K562 treated with DMSO at 1 percent for 48 hours (cell line): ENCODE measurements around the gene NRM. TPM values are rescaled to one million over a fixed set of nuclear protein-coding genes. Genes with fewer than 3 reads are reported as not detected.

ENCODE experiments used
- total RNA-seq: library from RNA; unstranded; fragments of 300-600 nt; gene quantifications from 2 replicates; pipeline ENCODE4 v1.2.3, GENCODE V29; 2022; ENCODE audit warnings: low replicate concordance; ENCODE audit errors: extremely low read depth

Gene NRM, protein sequence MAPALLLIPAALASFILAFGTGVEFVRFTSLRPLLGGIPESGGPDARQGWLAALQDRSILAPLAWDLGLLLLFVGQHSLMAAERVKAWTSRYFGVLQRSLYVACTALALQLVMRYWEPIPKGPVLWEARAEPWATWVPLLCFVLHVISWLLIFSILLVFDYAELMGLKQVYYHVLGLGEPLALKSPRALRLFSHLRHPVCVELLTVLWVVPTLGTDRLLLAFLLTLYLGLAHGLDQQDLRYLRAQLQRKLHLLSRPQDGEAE
- not detected in 2 replicates for total RNA-seq

GRCh38 chr6:30690403-30691207 is at the start of gene NRM:
TSS of gene NRM (minus strand) at chr6:30690984. CDS start at chr6:30690974, 10 bp downstream.

DNA sequence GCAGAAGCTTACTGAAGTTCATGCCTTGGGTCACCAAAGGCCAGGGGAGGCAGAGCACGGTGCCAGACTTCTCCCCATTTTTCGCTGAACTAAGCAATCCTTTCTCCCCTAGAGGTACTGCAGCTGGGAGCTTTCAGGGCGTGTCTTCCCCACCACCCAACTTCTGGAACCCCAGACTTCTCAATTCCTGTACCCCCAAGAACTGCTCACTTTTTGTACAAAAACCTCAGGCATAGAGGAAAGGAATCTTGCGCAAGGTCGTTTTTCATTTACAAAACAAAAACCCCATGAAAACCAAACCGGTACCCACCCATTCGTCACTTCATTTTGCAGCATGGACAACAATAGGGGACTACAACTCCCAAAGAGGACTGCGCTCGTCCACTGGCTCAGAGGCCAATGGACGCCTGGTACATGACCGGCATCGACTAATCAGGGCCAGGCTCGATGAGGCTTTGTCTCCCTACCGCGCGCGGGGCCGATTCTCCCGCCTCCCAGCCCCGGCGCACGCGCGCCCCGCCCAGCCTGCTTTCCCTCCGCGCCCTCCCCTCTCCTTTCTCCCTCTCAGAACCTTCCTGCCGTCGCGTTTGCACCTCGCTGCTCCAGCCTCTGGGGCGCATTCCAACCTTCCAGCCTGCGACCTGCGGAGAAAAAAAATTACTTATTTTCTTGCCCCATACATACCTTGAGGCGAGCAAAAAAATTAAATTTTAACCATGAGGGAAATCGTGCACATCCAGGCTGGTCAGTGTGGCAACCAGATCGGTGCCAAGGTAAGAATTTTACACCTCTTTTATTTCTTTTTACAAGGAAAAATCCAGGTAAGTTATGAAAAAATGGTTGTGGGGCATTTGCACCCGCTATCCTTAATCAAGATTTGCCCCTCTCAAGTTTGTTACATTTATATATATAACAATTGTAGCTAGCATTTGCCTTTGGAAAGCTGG is 29.3 kb upstream of the NRM start, which contains the start of gene TUBB:
Gene TUBB, plus strand, starts transcription at position 562 of the 947 bp plus-strand sequence. Its CDS starts 155 bp downstream, at position 717.

DNA sequence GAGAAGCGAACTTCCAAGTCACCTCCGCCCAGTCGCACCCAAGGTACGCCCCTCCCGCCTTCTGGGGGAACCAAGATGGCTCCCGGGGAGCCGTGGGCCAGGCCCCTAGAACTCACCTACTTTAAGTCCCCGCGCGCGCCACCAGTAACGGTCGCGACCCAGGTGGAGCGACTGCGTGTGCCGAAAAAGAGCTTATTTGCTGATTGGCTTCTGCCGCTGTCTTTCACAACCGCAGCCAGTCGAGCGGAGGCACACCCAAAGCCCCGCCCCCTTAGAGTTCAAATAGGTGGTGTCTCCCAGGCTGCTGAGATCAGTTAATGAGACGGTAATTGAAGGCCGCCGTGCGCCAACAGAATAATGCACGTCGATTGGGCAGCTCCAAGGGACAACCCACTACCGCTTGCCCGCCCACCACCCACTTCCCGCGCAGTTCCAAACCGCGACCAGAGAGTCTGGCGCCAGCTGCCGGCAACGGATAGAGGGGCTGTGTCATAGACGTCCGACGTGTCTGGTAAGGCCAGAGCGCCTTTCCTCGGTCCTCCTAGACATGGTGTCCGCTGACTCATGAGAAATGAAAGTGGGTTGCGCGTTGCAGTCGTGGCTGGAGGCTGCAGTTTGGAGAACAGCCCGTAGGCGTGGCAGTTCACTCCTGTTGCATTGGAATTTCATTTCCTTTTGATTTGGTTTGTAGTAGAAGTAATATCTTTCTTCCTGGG is 26.5 kb upstream of the NRM start, which contains the start of gene MDC1:
Gene MDC1, minus strand, starts transcription at position 153 of the 716 bp plus-strand sequence. CDS start 2,106 bp downstream, outside the sequence.

GRCh38 chr6:30686009-30686907 is 4.5 kb downstream of the NRM start, which contains the start of gene PPP1R18:
TSS of gene PPP1R18 (minus strand) at chr6:30686645. CDS start at chr6:30686018, 627 bp downstream.

GRCh38 chr6:30672445-30673253 is 18.1 kb downstream of the NRM start, which contains the start of gene DHX16:
TSS of gene DHX16 (minus strand) at chr6:30673006. CDS start at chr6:30672841, 165 bp downstream.

GRCh38 chr6:30646450-30647241 is 44.1 kb downstream of the NRM start, which contains the start of gene C6orf136:
TSS of gene C6orf136 (plus strand) at chr6:30647133. CDS start at chr6:30647232, 99 bp downstream.

Other genes with a start within 250 kb of the NRM start
- gene HLA-E, start 201.5 kb downstream of the NRM start, total RNA-seq, result not detected in 2 replicates
- gene GNL1, start 134.5 kb downstream of the NRM start, total RNA-seq, result not detected in 2 replicates
- gene PRR3, start 133.7 kb downstream of the NRM start, total RNA-seq, result not detected in 2 replicates
- gene ABCF1, start 119.5 kb downstream of the NRM start, total RNA-seq, result not detected in 2 replicates
- not detected in 2 replicates for gene PPP1R10, start 73.7 kb downstream of the NRM start, total RNA-seq
- gene MRPS18B, start 73.1 kb downstream of the NRM start, total RNA-seq, result not detected in 2 replicates
- not detected in 2 replicates for gene ATAT1, start 64.1 kb downstream of the NRM start, total RNA-seq
- gene C6orf136, start 43.9 kb downstream of the NRM start, total RNA-seq, result not detected in 2 replicates
- gene DHX16, start 18.0 kb downstream of the NRM start, total RNA-seq, result not detected in 2 replicates
- not detected in 2 replicates for gene PPP1R18, start 4.3 kb downstream of the NRM start, total RNA-seq
- gene MDC1, start 26.3 kb upstream of the NRM start, total RNA-seq, result 246 TPM in 1 of 2 replicates, not detected in the other
- gene TUBB, start 29.4 kb upstream of the NRM start, total RNA-seq, result 976 and 1,473 TPM in 2 replicates
- gene FLOT1, start 51.7 kb upstream of the NRM start, total RNA-seq, result 531 TPM in 1 of 2 replicates, not detected in the other
- gene IER3, start 53.6 kb upstream of the NRM start, total RNA-seq, result not detected in 2 replicates
- gene DDR1, start 193.5 kb upstream of the NRM start, total RNA-seq, result not detected in 2 replicates
- not detected in 2 replicates for gene GTF2H4, start 217.2 kb upstream of the NRM start, total RNA-seq
- 1,268 TPM in 1 of 2 replicates, not detected in the other for gene VARS2, start 223.3 kb upstream of the NRM start, total RNA-seq
- not detected in 2 replicates for gene SFTA2, start 241.2 kb upstream of the NRM start, total RNA-seq
- not detected in 2 replicates for gene MUCL3, start 250.0 kb upstream of the NRM start, total RNA-seq